ENCODE data around the gene PKDREJ. TPM values are rescaled to one million over a fixed set of nuclear protein-coding genes. Genes with fewer than 3 reads are reported as not detected.
"Not testable (repeated sequence)": the region's sequence is repeated elsewhere in the genome, so short reads cannot be mapped to it uniquely, and the experiment has no call there.

Gene PKDREJ
- total RNA-seq, 1 donor from 2014 or later: not detected

DNA sequence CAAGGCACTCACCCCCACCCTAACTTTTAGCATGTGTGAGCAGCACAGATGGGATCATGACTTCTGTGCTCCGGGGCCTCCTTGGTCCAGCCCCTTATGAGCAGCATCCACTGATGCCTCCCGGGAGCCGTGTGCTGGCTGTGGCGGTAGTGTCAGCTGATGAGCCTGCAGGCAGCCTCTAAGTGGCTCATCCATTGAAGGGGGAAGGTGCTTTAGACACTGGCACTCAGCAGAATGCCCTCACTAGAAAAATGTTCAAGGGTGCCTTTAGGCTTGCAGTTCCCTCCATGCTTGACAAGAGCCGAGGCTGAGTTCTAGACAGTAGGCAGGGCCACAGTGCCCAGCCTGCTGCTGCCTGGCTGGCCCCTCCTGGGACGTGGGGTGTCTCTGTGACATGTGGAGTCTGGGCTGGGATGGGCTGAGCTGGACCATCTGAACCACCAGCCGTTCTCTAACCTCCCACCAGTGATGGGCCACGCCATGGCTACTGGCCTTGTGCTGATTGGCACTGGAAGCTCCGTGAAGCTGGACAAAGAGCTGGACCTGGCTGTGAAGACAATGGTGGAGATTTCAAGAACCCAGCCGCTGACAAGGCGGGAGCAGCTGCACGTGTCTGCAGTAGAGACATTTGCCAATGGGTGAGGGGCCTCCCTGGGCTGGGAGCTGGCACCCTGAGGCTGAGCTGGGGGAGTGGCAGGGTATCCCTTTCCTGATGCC lies 10.4 kb upstream of the PKDREJ start:
- TF ChIP-seq, protein P1, sequence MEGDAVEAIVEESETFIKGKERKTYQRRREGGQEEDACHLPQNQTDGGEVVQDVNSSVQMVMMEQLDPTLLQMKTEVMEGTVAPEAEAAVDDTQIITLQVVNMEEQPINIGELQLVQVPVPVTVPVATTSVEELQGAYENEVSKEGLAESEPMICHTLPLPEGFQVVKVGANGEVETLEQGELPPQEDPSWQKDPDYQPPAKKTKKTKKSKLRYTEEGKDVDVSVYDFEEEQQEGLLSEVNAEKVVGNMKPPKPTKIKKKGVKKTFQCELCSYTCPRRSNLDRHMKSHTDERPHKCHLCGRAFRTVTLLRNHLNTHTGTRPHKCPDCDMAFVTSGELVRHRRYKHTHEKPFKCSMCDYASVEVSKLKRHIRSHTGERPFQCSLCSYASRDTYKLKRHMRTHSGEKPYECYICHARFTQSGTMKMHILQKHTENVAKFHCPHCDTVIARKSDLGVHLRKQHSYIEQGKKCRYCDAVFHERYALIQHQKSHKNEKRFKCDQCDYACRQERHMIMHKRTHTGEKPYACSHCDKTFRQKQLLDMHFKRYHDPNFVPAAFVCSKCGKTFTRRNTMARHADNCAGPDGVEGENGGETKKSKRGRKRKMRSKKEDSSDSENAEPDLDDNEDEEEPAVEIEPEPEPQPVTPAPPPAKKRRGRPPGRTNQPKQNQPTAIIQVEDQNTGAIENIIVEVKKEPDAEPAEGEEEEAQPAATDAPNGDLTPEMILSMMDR (IDR thresholded peaks at IDR 0.05): no peak
- intact Hi-C loops (cut with DNase I): no loop called here

DNA sequence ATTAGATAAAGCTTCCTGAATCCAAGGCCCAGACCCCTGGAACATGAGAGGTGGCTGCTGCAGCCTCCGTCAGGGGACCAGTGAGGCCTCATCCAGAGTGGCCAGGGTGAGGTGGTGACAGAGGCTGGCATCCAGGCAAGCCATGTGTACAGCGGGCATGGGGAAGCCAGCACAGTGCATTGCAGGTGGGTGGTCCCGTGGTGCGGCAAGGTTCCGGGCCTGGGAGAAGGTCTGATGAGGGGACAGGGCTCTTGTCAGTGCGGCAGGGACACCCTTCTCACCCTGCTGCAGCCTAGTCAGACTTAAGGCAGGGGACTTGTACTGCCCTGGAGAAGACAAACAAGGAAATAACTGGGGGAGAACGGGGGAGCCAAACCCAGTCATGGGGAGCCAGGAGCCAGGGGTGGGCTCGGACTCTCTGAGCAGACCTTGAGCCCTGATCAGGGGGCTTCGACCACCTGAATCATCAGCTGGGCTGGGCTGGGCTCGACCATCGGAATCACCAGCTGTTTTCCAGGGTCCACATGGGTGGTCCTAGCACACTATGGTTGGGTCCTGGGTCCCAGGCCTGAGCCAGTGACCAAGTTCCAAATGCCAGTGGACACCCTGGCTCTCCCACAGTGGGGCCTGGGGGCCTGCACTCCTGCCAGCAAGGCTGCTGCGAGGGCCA lies 9.8 kb upstream of the PKDREJ start:
- intact Hi-C loops (cut with DNase I): no loop called here
- H3K27ac ChIP-seq: no peak overlapping the region
- peaks cover 59% of the 10 kb centered on the region for H3K36me3 ChIP-seq
- no peaks in the 10 kb centered on the region for H3K9me3 ChIP-seq
- peaks cover 18% of the 10 kb centered on the region for H3K4me1 ChIP-seq
- ATAC-seq: no peak
- H3K4me3 ChIP-seq: no peak overlapping the region
- TF ChIP-seq, protein P1 (IDR thresholded peaks at IDR 0.05): no peak
- DNase-seq: no peak
- no peaks in the 10 kb centered on the region for H3K27me3 ChIP-seq (ENCODE audit: low read depth)

More for the DNA sequence above, 10.4 kb upstream of the PKDREJ start:
- no peak for ATAC-seq
- no peaks in the 10 kb centered on the region for H3K9me3 ChIP-seq
- peaks cover 12% of the 10 kb centered on the region for H3K4me1 ChIP-seq
- H3K27me3 ChIP-seq (ENCODE audit: low read depth): no peaks in the 10 kb centered on the region
- H3K36me3 ChIP-seq: peaks cover 66% of the 10 kb centered on the region
- H3K4me3 ChIP-seq: no peak overlapping the region
- no peak for DNase-seq
- no peak overlapping the region for H3K27ac ChIP-seq

DNA sequence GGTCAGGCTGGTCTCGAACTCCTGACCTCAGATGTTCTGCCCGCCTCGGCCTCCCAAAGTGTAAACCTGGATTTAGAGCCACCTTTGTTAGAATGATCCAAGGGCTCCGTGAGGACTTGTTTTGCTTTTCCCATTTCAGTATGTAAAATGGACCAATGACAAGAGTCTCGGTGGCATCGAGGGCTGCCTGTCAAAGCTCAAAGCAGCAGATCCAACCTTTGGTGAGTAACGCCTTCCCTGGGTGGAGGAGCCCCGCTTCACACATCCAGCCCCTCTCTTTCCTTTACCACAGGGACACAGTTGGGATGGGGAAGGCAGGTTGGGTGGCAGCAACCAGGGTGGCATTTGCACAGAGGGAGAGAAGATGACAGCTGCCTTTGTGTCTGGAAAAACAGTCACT lies 9.1 kb upstream of the PKDREJ start:
- H3K4me1 ChIP-seq: peaks cover 20% of the 10 kb centered on the region
- H3K9me3 ChIP-seq: no peaks in the 10 kb centered on the region
- intact Hi-C loops (cut with DNase I): no loop called here
- H3K27me3 ChIP-seq (ENCODE audit: low read depth): no peaks in the 10 kb centered on the region
- H3K27ac ChIP-seq: no peak overlapping the region
- TF ChIP-seq, protein P1 (IDR thresholded peaks at IDR 0.05): no peak
- peaks cover 52% of the 10 kb centered on the region for H3K36me3 ChIP-seq
- DNase-seq (no peak), ATAC-seq (no peak)
- no peak overlapping the region for H3K4me3 ChIP-seq

DNA sequence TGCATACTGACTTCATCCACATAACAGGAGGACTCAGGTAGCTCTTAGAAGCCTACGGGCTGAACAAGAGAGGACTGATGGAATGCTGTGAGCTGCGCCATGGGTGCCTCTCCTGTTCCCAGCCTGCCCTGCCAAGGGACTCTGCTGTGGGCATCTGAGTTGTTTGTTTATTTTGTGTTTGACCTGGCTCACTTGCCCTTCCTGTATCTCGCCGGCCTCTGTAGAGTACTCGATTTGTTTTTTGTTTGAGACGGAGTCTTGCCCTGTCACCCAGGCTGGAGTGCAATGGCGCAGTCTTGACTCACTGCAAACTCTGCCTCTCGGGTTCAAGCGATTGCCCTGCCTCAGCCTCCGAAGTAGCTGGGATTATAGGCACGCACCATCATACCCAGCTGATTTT lies 6.4 kb upstream of the PKDREJ start:
- H3K4me3 ChIP-seq: no peak overlapping the region
- H3K27ac ChIP-seq: peak overlapping the region; percentile 8
- H3K27me3 ChIP-seq (ENCODE audit: low read depth): no peaks in the 10 kb centered on the region
- intact Hi-C loops (cut with DNase I): no loop called here
- H3K4me1 ChIP-seq: peaks cover 25% of the 10 kb centered on the region
- TF ChIP-seq, protein P1 (IDR thresholded peaks at IDR 0.05): no peak
- ATAC-seq (peak in 1 of 2 donors; percentile 4), DNase-seq (no peak)
- no peaks in the 10 kb centered on the region for H3K9me3 ChIP-seq
- H3K36me3 ChIP-seq: peaks cover 30% of the 10 kb centered on the region

DNA sequence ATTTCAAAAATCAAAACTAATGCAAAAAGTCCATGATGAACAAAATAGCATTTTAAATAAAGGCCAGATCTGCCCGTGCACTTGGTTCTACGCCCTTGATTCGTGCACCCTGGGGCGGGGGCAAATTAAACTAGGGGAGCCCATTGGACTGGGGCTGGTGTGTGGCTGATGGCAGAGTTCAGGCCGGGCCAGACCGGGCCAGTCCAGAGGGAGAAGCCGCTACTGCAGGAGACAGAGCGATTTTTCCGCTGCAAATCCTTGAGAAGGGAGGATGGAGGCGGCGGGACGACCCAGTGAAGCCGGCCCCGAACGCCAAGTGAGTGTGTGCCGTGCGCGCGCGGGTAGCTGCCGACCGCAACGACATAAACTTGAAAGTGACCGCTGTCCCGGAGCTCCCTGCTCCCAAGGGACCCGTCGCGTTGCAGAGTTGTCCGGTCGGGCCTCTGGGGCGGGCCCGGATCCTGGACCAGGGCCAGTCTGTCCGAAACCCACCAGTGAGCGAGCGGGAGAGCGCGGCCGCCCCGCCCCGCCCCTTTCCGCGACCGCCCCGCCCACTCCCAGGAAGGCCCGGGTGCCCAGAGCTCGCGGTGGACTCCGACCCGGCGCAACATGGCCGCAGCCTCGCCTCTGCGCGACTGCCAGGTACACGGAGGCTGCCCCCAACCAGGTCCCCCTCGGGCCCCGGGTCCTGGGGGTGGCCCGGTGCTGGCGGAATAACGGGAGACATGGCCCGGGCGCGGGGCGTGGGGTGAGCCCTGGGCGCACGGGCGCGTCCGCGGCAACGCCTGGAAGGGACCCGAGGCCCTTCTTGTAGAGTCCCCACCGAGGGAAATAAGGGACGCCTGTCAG lies 4.5 kb upstream of the PKDREJ start, which contains the start of gene TTC38:
Gene TTC38 (plus strand): TSS at position 578 of the 849 bp plus-strand sequence. CDS start 32 bp downstream, at position 610.
- TF ChIP-seq, protein P1 (IDR thresholded peaks at IDR 0.05): no peak
- ATAC-seq: peak; percentile 98
- peak within 1 kb of the TSS; percentile 97 for H3K4me3 ChIP-seq

DNA sequence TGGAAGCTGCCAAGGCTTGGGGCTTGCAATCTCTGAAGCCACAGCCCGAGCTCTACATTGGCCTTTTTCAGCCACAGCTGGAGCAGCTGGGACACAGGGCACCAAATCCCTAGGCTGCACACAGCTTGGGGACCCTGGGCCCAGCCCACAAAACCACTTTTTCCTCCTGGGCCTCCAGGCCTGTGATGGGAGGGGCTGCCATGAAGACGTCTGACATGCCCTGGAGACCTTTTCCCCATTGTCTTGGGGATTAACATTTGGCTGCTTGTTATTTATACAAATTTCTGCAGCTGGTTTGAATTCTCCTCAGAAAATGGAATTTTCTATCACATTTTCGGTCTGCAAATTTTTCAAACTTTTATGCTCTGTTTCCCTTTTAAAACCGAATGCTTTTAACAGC lies 2.5 kb upstream of the PKDREJ start:
- H3K27ac ChIP-seq; H3K9me3 ChIP-seq; DNase-seq; intact Hi-C loops (cut with DNase I); ATAC-seq; H3K36me3 ChIP-seq; H3K4me3 ChIP-seq: not testable (repeated sequence)
- Histone ChIP-seq H3K27me3 (ENCODE audit: low read depth) (peaks cover 10% of the 10 kb centered on the region), H3K4me1 (peaks cover 29% of the 10 kb centered on the region)

More for the DNA sequence above, 4.5 kb upstream of the PKDREJ start, which contains the start of gene TTC38:
- peak; percentile 95 for DNase-seq
- intact Hi-C loops (cut with DNase I): no loop called here
- peaks cover 29% of the 10 kb centered on the region for H3K4me1 ChIP-seq
- no peaks in the 10 kb centered on the region for H3K9me3 ChIP-seq
- H3K27me3 ChIP-seq (ENCODE audit: low read depth): no peaks in the 10 kb centered on the region
- peaks cover 11% of the 10 kb centered on the region for H3K36me3 ChIP-seq
- H3K27ac ChIP-seq: peak within 1 kb of the TSS; percentile 84

DNA sequence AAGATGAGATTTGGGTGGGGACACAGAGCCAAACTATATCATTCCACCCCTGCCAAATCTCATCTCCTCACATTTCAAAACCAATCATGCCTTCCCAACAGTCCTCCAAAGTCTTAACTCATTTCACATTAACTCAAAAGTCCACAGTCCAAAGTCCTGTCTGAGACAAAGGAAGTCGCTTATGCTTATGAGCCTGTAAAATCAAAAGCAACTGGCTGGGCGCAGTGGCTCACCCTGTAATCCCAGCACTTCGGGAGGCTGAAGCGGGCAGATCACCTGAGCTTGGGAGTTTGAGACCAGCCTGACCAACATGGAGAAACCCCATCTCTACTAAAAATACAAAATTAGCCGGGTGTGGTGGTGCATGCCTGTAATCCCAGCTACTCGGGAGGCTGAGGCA lies 1.4 kb upstream of the PKDREJ start:
- H3K4me3 ChIP-seq; H3K27ac ChIP-seq; H3K36me3 ChIP-seq; H3K9me3 ChIP-seq; intact Hi-C loops (cut with DNase I); ATAC-seq; DNase-seq: not testable (repeated sequence)
- Histone ChIP-seq H3K4me1 (peaks cover 26% of the 10 kb centered on the region), H3K27me3 (ENCODE audit: low read depth) (peaks cover 10% of the 10 kb centered on the region)
